Stimulated activated naive CD8-positive, alpha-beta T cell treated with anti-CD3 and anti-CD28 coated beads, Interleukin-15, amount 100 ng/mL, for 72 hours (primary cell): Measurements from ENCODE around the gene MCFD2.
"Not testable (repeated sequence)": the region's sequence is repeated elsewhere in the genome, so short reads cannot be mapped to it uniquely, and the experiment has no call there.

Experiments
- ATAC-seq: fragments of 150-1000 bp; cut with Tn5 transposase; 2 replicates; pipeline ENCODE4 v1.10.0; 2021; ENCODE audit warnings: mild to moderate bottlenecking, moderate library complexity
- DNase-seq, 2 donors: peaks; one replicate each; pipeline ENCODE4 v3.0.0; 2021 to 2022
- H3K27ac Mint-ChIP-seq, 2 donors: one replicate each; pipeline ENCODE4 v1.8.0; 2022; ENCODE audit warnings: mild to moderate bottlenecking in 2 of 2, mixed read lengths in 2 of 2, moderate library complexity in 2 of 2
- H3K27me3 Mint-ChIP-seq: one replicate; pipeline ENCODE4 v1.8.0; 2022; ENCODE audit warnings: mixed read lengths
- H3K4me1 Mint-ChIP-seq: one replicate; pipeline ENCODE4 v1.8.0; 2022; ENCODE audit warnings: mild to moderate bottlenecking, mixed read lengths
- H3K4me3 Mint-ChIP-seq, 2 donors: one replicate each; pipeline ENCODE4 v1.8.0; 2022; ENCODE audit warnings: mild to moderate bottlenecking in 2 of 2, mixed read lengths in 2 of 2, moderate library complexity in 1 of 2
- H3K9me3 Mint-ChIP-seq, 2 donors: one replicate each; pipeline ENCODE4 v1.8.0; 2022; ENCODE audit warnings: mixed read lengths in 2 of 2

The MCFD2 gene

DNA sequence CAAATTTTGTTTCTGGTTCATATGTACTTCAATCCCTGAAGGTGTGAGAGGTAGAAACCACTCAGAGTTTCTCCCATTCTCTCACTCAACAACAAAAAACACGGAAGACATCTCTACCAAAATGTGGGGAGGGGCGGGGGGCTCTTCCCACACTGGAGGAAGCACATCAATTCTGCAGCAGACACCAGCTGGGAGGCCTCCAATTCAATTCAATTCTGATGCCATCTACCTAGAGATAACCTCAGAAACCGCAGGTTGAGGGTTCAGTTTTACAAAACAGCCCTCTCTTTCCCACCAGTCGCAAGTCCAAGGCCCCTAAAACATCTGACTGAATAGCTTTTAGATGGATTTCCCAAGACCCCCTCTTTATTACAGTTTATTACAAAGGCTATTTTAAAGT, 7.0 kb upstream of the MCFD2 start:
- peak overlapping the region; percentile 44 to 49 for H3K4me3 Mint-ChIP-seq
- DNase-seq (no peak), ATAC-seq (peak; percentile 42)
- no peaks in the 10 kb centered on the region for H3K27me3 Mint-ChIP-seq
- H3K9me3 Mint-ChIP-seq: peaks cover 15 to 17% of the 10 kb centered on the region in 2 donors
- H3K4me1 Mint-ChIP-seq: peaks cover 31% of the 10 kb centered on the region
- peak overlapping the region in 1 of 2 donors; percentile 23 for H3K27ac Mint-ChIP-seq

DNA sequence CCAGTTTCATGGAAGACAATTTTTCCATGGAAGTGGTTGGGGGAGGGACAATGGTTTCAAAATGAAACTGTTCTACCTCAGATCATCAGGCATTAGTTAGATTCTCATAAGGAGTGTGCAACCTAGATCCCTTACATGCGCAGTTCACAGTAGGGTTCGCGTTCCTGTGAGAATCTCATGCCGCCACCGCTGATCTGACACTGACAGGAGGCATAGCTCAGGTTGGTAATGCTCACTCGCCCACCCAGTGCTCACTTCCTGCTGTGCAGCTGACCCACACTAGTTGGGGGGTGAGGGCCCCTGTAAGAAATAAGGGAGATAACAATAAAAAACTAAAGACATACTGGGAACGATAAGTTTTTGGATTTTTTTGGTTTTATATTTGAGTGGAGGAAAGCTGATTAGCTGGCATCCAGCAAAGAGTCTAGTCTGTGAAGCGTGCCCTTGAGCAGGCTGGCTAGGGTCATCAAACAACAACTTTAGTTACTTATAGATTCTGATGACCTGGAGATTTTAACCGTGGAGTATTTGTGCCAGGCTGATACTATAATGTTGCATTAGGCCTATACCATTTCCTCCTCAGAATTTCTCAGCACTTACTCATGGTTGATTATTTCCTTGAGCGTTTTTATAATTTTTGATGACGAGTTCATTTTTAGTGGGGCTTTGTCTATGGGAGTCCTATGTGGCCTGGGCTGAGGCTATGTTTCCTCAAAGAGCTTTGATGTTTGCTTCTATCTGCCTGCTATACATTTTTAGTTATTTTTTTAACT, 6.3 kb upstream of the MCFD2 start:
- Mint-ChIP-seq H3K4me3 (peak overlapping the region; percentile 49 to 53), H3K9me3 (peaks cover 12% of the 10 kb centered on the region in 2 donors), H3K27ac (no peak overlapping the region), H3K4me1 (peaks cover 38% of the 10 kb centered on the region), H3K27me3 (no peaks in the 10 kb centered on the region)
- peak; percentile 27 for ATAC-seq
- no peak for DNase-seq

DNA sequence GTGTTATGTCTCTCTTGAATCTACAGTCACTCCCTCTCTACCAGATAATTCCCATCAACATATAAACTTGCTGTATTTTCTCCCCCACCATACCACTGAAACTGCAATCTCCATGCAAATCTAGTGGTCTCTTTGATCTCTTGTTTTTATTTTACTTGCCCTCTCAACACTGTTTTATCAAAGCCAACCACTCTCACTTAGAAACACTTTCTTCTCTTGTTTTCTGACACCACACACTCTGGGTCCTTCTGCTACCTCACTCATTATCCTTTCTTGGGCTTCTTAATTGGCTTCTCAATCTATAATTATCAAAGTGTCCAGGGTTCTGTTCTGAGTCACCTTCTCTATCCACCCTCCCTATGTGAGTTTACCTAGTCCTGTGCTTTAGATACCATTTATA, 2.0 kb upstream of the MCFD2 start:
- no peak overlapping the region for H3K27ac Mint-ChIP-seq

DNA sequence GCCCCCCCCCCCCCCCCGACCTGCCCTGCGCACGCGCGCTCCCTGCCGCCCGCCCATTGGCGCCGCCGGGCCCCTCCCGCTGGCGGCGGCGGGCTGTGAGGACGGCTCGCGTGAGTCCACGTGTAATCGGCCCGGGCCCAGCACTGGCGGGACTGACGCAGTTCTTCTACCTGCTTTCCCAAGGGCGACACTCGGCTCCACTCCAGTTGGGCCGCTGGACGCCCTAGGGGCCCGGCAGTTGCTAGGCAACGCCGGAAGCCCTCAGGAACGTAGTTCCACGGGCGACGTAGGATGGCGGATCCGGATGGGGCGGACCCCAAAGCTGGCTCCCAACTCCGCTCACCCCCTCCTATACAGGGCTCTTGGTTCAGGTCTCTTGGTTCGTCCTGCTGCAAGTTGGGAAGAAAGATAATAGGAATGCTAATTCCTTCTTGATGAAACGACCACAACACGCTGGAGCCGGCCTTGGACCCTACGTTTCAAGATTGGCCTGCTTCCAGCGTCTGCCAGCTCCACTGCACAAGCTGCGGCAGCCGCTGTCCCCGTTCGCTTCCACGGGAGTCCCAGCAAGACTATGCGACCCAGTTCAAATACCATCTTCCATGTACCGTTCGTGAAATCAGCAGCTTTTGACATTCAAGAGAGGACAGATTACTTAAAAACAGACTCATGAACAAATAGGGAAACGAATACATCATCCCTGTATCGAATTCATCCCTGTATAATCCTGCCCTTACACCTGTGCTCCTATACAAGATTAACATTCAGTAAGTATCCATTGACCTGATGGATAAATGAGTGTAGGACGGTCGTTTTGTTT, 415 bp upstream of the MCFD2 start:
- peak overlapping the region; percentile 83 to 90 for H3K27ac Mint-ChIP-seq
- no peaks in the 10 kb centered on the region for H3K27me3 Mint-ChIP-seq
- H3K9me3 Mint-ChIP-seq: no peaks in the 10 kb centered on the region

More for the DNA sequence above, 2.0 kb upstream of the MCFD2 start:
- peak; percentile 36 for ATAC-seq
- H3K9me3 Mint-ChIP-seq: no peaks in the 10 kb centered on the region
- peak overlapping the region; percentile 83 to 91 for H3K4me3 Mint-ChIP-seq
- H3K27me3 Mint-ChIP-seq: no peaks in the 10 kb centered on the region
- DNase-seq: no peak
- H3K4me1 Mint-ChIP-seq: peaks cover 56% of the 10 kb centered on the region

DNA sequence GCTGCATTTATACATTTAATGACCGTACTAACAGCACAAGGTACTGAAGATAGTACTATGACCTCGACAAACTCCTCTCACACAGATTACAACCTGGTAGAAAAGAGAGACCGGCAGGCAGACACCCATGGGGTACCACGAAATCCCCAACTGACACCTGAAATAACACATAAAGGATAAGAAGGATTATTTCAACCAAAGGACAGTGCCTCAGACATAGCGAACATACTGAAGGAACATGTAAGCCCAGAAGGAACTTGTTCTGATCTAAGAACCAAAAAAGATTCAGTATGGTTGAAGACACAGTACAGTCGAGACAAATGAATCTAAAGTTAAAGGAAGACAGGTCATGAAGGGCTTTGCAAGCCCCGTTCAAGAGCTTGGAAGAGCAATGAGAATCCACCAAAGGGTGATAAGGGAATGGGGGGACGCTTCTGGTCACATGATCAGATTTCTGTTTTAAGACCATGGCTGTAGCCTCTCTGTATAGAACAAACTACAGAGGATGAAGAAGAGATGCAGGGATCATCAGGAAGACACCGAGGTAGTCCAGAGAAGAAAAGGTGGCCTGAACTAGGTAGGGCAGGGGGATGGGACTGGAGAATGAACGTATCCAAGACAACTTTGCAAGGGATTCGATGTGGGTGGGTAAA, 902 bp downstream of the MCFD2 start:
- H3K9me3 Mint-ChIP-seq: no peaks in the 10 kb centered on the region
- H3K4me1 Mint-ChIP-seq: peaks cover 47% of the 10 kb centered on the region
- peak overlapping the region; percentile 83 to 91 for H3K4me3 Mint-ChIP-seq
- H3K27me3 Mint-ChIP-seq: no peaks in the 10 kb centered on the region
- peak overlapping the region; percentile 67 to 76 for H3K27ac Mint-ChIP-seq
- ATAC-seq (no peak), DNase-seq (no peak)

More for the DNA sequence above, 415 bp upstream of the MCFD2 start:
- peak; percentile 90 for ATAC-seq
- DNase-seq: peak; percentile 79 to 81
- Mint-ChIP-seq H3K4me1 (peaks cover 42% of the 10 kb centered on the region), H3K4me3 (peak overlapping the region; percentile 83 to 91)

DNA sequence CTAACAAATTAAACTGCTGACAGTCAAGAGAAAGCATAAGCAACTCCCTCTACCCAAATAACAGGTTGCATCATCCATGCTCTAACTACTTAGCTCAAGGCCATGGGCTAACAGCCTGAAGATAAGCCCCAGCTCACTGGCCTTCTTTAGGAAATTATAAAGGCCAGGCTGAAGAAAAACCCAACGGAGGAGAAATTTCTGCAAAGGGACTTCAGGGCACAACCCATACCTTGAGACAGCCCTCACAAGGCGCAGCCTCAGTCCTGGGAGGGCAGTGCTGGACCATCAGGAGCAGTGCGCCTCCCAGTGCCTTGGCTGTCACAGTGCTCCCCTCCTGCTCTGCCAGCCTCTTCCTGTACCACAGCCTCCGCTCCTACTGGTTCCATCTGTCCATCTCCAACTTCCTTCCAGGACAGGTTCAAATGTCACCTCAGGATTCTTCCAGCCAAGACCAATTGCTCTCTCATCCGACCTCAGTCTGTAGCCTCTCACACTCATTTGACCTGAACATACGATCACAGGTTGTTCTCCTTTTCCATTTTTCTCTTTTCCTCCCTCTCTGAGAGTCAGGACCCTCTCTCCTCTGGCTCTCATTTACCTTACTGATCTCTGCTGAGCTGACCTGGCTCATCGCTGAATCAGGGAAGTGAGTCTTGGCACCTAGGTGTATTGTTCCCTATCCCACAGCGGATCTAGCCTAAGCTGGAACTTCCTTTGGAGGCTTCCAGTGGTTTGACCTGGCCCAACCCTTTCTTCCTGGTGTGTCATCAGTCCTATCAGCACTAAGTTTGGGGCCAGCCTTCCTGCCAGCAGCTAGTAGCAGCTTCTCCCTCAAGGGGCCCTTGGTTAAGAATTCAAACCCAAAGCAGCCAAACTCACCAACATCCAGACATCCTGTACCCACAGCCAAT, 1.9 kb downstream of the MCFD2 start:
- no peak for DNase-seq

DNA sequence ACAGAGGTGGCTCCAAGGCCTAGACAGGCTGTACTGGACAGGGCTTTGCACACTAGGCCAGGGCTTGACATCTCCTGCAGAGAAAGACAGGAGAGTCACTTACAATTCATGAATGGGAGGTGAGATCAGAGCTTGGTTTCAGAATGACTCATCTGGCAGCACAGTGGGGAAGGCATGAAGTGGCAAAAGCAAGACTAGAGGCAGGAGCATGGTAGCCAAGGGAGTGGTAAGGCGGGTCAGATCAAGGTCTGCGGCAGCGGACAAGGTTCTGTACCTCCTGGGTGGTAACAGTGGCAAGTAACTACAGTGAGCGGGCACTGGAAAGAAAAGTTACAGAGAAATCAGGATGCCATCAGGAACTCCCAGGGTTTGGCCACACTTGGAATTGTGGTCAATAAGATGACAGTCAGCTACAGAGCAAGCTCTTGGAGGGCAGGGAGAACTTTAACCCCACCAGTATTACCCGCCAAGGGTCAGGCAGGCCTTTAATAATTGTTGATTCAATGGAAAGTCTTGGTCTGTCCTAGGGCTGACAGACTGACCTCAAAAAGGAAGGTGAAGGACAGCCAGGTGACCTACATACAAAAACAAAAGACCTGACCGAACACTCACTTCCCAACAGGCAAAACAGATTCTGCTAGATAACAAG, 5.7 kb downstream of the MCFD2 start:
- H3K4me1 Mint-ChIP-seq: peaks cover 39% of the 10 kb centered on the region
- H3K9me3 Mint-ChIP-seq: no peaks in the 10 kb centered on the region
- peak; percentile 50 to 67 for DNase-seq
- H3K4me3 Mint-ChIP-seq: peak overlapping the region in 1 of 2 donors; percentile 2
- peak; percentile 98 for ATAC-seq
- no peaks in the 10 kb centered on the region for H3K27me3 Mint-ChIP-seq
- H3K27ac Mint-ChIP-seq: peak overlapping the region in 1 of 2 donors; percentile 5

More for the DNA sequence above, 1.9 kb downstream of the MCFD2 start:
- peaks cover 57% of the 10 kb centered on the region for H3K4me1 Mint-ChIP-seq
- H3K27me3 Mint-ChIP-seq: no peaks in the 10 kb centered on the region
- no peak for ATAC-seq
- peak overlapping the region; percentile 17 to 91 for H3K4me3 Mint-ChIP-seq
- H3K27ac Mint-ChIP-seq: peak overlapping the region; percentile 1 to 37
- H3K9me3 Mint-ChIP-seq: no peaks in the 10 kb centered on the region

DNA sequence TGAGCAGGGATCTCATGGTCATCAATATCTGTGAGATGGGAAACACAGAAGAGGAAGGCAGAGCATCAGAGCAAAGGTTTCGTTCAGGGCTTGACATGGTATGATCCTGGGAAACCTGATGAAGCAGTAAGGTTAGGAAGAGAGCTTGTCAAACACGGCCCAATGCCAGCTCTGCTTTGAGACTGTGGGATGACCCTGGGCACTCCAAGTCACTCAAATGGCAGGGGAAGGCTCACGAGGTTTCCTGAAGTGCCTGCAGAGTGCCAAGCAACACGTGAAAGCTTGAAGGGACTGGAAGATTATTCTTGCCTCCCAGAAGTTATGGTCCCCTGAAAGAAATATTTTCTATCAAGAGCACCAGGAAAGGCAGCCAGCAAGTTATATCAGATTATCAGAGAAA, 6.5 kb downstream of the MCFD2 start:
- ATAC-seq: no peak
- Mint-ChIP-seq H3K27ac (no peak overlapping the region), H3K4me1 (peaks cover 32% of the 10 kb centered on the region), H3K9me3 (no peaks in the 10 kb centered on the region), H3K27me3 (no peaks in the 10 kb centered on the region), H3K4me3 (no peak overlapping the region)
- DNase-seq: no peak

DNA sequence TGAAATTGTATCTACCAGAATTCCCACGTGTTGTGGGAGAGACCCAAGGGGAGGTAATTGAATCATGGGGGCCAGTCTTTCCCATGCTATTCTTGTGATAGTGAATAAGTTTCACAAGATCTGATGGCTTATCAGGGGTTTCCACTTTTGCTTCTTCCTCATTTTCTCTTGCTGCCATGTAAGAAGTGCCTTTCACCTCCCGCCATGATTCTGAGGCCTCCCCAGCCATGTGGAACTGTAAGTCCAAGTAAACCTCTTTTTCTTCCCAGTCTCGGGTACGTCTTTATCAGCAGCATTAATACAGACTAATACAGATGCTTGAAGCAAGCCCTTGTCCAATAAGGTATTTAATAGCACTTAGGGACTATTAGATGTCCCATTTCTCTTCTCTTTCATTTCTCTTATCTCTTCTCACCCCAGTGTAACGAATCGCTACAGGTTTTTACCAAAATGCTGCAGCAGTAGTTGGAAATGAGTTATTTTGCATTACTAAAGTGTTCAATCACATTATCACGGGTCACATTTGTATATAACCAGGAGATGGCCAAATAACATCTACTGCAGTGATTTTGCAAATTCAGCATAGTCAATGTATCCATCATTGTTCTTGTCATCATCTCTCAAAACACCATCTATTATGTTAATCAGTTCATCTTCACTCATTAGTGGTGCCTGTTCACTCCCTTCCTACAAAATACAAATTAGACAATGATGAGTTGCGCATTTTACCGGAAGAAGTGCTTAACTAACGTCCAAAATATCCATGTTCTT, 10.5 kb downstream of the MCFD2 start:
- not testable (repeated sequence) for H3K27me3 Mint-ChIP-seq, DNase-seq, H3K9me3 Mint-ChIP-seq, H3K27ac Mint-ChIP-seq, H3K4me3 Mint-ChIP-seq, ATAC-seq
- H3K4me1 Mint-ChIP-seq: peaks cover 18% of the 10 kb centered on the region

DNA sequence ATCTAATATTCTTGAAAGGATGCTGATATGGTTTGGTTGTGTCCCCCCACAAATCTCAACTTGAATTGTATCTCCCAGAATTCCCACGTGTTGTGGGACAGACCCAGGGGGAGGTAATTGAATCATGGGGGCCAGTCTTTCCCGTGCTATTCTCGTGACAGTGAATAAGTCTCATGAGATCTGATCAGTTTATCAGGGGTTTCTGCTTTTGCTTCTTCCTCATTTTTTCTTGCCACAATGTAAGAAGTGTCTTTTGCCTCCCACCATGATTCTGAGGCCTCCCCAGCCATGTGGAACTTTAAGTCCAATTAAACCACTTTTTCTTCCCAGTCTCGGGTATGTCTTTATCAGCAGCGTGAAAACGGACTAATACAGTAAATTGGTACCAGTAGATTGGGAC, 12.6 kb downstream of the MCFD2 start:
- ATAC-seq, DNase-seq, H3K27ac Mint-ChIP-seq, H3K9me3 Mint-ChIP-seq, H3K27me3 Mint-ChIP-seq, H3K4me3 Mint-ChIP-seq, H3K4me1 Mint-ChIP-seq: not testable (repeated sequence)

DNA sequence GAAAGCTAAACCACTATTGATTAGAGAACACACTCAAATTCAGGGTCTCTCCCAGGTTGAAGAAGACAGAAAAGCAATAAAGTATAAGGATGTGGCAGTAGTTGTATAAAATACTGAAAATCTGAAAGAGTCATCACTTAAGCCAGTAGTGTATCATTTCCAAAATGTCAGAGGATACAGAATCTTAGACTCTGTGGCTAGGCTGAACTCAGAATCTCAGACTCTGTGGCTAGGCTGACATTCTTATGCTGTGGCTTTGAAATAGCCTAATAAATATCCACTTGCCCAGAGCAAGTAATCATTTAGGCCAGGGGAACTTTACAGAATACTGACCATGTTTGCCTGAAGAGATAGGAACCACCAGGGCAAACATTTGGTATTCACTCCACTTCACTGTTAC, 13.1 kb downstream of the MCFD2 start:
- Mint-ChIP-seq H3K27ac (no peak overlapping the region), H3K27me3 (no peaks in the 10 kb centered on the region), H3K4me1 (no peaks in the 10 kb centered on the region), H3K9me3 (no peaks in the 10 kb centered on the region), H3K4me3 (no peak overlapping the region)
- ATAC-seq (no peak), DNase-seq (no peak)

DNA sequence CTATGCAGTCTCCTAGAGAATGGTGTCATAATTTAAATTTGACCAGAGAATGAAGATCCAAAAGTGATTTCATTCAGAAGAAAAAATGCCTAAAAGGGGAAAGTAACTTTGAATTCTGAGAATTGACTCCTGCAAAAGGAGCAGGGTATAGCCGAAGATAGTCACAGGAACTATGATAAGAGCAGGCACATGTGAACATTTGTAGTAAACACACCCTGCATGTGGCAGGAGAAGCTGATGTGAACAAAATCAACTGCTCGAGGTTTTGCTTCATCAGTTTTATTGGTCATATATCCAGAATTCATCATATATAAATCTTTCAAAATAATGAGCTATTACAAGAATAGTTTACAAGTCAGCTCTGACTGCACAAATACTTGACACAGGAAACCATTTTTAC, 14.0 kb downstream of the MCFD2 start:
- Mint-ChIP-seq H3K9me3 (no peaks in the 10 kb centered on the region), H3K4me3 (no peak overlapping the region), H3K4me1 (no peaks in the 10 kb centered on the region), H3K27me3 (no peaks in the 10 kb centered on the region), H3K27ac (no peak overlapping the region)
- DNase-seq (no peak), ATAC-seq (no peak)

DNA sequence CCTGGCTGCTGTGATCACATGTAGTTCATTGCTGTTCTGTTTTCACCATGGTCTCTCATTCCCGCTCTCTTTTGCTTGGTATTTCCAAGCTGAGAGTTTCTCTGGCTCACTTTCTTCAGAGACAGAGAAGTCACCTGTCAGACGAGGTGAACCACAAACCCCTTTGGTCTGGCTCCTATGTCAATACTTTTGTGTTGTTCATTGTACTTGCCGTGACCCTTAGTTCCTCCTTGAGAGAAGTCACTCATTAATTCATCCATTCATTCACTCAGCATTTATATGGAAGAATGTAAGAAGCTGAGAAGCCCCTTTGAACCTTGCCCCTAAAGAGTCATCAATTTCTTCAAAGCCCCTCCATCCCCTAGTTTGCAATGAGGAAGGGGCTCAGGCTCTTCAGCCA, 15.2 kb downstream of the MCFD2 start:
- Mint-ChIP-seq H3K4me1 (no peaks in the 10 kb centered on the region), H3K27ac (no peak overlapping the region), H3K9me3 (no peaks in the 10 kb centered on the region), H3K4me3 (no peak overlapping the region), H3K27me3 (no peaks in the 10 kb centered on the region)
- DNase-seq (no peak), ATAC-seq (no peak)

DNA sequence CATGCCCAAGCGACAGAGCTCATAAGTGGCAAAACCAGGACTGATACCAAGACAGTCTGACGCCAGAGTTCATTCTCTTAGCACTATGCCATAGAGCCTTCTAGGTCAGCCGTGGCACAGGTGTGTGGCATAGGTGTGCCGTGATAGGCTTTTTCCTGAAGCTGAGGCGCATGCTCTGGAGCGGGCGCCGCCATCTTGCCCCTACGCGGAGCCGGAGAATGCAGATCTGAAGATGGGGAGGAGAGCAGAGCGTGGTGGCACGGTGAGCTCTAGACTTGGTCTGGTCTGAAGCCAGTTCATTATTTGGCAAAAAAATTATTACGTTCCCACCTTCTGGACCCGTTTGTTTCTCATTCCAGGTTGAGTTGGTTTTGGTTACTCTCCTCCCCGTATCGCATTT, 16.6 kb downstream of the MCFD2 start:
- H3K27ac Mint-ChIP-seq: no peak overlapping the region
- no peaks in the 10 kb centered on the region for H3K4me1 Mint-ChIP-seq
- H3K9me3 Mint-ChIP-seq: no peaks in the 10 kb centered on the region
- no peaks in the 10 kb centered on the region for H3K27me3 Mint-ChIP-seq
- no peak for DNase-seq
- no peak overlapping the region for H3K4me3 Mint-ChIP-seq
- no peak for ATAC-seq
